HCT116 (cell line): ENCODE data around the gene CELF2. TPM values are rescaled to one million over a fixed set of nuclear protein-coding genes. Genes with fewer than 3 reads are reported as not detected.

Experiments
- ATAC-seq: fragments of 200-7000 bp; cut with Tn5 transposase; 2 replicates; pipeline ENCODE4 v1.9.1; 2020; ENCODE audit warnings: mild to moderate bottlenecking, moderate library complexity
- BruUV-seq: library from RNA; stranded (reverse); fragments of 400-500 nt; replicated peaks from 2 replicates; lab custom pipeline; 2021; lab: Mats Ljungman, UMichigan
- CTCF ChIA-PET: fragments of 300-600 bp; sonication (Branson Sonifier 250); formaldehyde crosslinking; loops from one replicate; lab custom pipeline; 2021; ENCODE audit warnings: antibody characterized with exemption; lab: Charles Lee
- POLR2A ChIA-PET: fragments of 300-600, 350-600 bp; sonication (Branson Sonifier 250); formaldehyde crosslinking; loops from one replicate; lab custom pipeline; 2021; ENCODE audit warnings: antibody characterized with exemption; lab: Charles Lee
- RAD21 ChIA-PET, 2 experiments: fragments of 300-600 bp; sonication (Branson Sonifier 250); formaldehyde crosslinking; loops; one replicate each; lab custom pipeline; 2023; ENCODE audit warnings: low total read pairs in 2 of 2; ENCODE audit not compliant: uncharacterized antibody in 2 of 2, unreplicated experiment in 2 of 2, low non-redundant PET in 1 of 2; lab: Charles Lee
- DNase-seq: peaks from one replicate; pipeline ENCODE4 v3.0.0-alpha.2; 2010; ENCODE audit warnings: low read depth, low spot score
- H2AFZ ChIP-seq: fragments of 200-600 bp; shearing (Covaris generic), sonication (generic); 2 replicates; pipeline ENCODE4 v1.6.1; 2017; ENCODE audit warnings: low read depth, mixed run types, mixed read lengths, antibody characterized with exemption, low read length; ENCODE audit not compliant: poor library complexity, severe bottlenecking
- H3K27ac ChIP-seq: 2 replicates; pipeline ENCODE4 v1.5.1; 2012; ENCODE audit warnings: low read depth, low read length
- H3K27me3 ChIP-seq: fragments of 200-600 bp; sonication (generic); 2 replicates; pipeline ENCODE4 v1.6.1; 2016; ENCODE audit warnings: mixed run types, low read length, mixed read lengths; ENCODE audit not compliant: insufficient read depth
- H3K36me3 ChIP-seq, 2 experiments: fragments of 200-500 bp in 1 of 2; fragments of 200-600 bp in 1 of 2; sonication (Bioruptor generic) in 1 of 2; sonication (generic) in 1 of 2; 2 replicates each; pipeline versions ENCODE4 v1.5.1 to v1.6.1; 2014 to 2016; ENCODE audit warnings: low read length in 2 of 2, inconsistent platforms in 1 of 2, mixed read lengths in 1 of 2, mixed run types in 1 of 2; ENCODE audit not compliant: insufficient read depth in 2 of 2, control insufficient read depth in 1 of 2
- H3K4me1 ChIP-seq, 2 experiments: fragments of 200-600 bp in 1 of 2; sonication (generic) in 1 of 2; 2 replicates each; pipeline versions ENCODE4 v1.5.1 to v1.6.1; 2012 to 2017; ENCODE audit warnings: low read length in 2 of 2, inconsistent platforms in 1 of 2, mild to moderate bottlenecking in 1 of 2, mixed read lengths in 1 of 2, mixed run types in 1 of 2, moderate library complexity in 1 of 2; ENCODE audit not compliant: insufficient read depth in 2 of 2, control insufficient read depth in 1 of 2
- H3K4me2 ChIP-seq: fragments of 200-600 bp; sonication (generic); 2 replicates; pipeline ENCODE4 v1.6.1; 2017; ENCODE audit warnings: mixed run types, low read length, mixed read lengths
- H3K4me3 ChIP-seq, 2 experiments: fragments of 200-600 bp in 1 of 2; sonication (generic) in 1 of 2; replicated peaks in 1 of 2; 2 replicates each; pipeline ENCODE4 v1.5.1; 2011 to 2016; ENCODE audit warnings: low read length in 2 of 2, control low read depth in 1 of 2, low read depth in 1 of 2, mild to moderate bottlenecking in 1 of 2, mixed read lengths in 1 of 2, mixed run types in 1 of 2
- H3K79me2 ChIP-seq: fragments of 200-600 bp; sonication (generic); 2 replicates; pipeline ENCODE4 v1.6.1; 2017; ENCODE audit warnings: mild to moderate bottlenecking, mixed run types, low read length, moderate library complexity, mixed read lengths; ENCODE audit not compliant: insufficient read depth
- H3K9ac ChIP-seq: fragments of 200-600 bp; sonication (generic); 2 replicates; pipeline ENCODE4 v1.6.1; 2016; ENCODE audit warnings: low read length, mixed read lengths
- H3K9me2 ChIP-seq: fragments of 200-600 bp; sonication (generic), shearing (Covaris generic); 2 replicates; pipeline ENCODE4 v1.6.1; 2017; ENCODE audit warnings: mixed run types, mild to moderate bottlenecking, moderate library complexity; ENCODE audit not compliant: insufficient read depth
- H3K9me3 ChIP-seq, 2 experiments: fragments of 200-500 bp in 1 of 2; fragments of 200-600 bp in 1 of 2; sonication (Bioruptor generic) in 1 of 2; sonication (generic) in 1 of 2; 2 replicates each; pipeline ENCODE4 v1.6.1; 2014 to 2017; ENCODE audit warnings: low read length in 2 of 2, mixed read lengths in 2 of 2, inconsistent platforms in 1 of 2, low read depth in 1 of 2, mild to moderate bottlenecking in 1 of 2, mixed run types in 1 of 2, moderate library complexity in 1 of 2; ENCODE audit not compliant: control insufficient read depth in 1 of 2, insufficient read depth in 1 of 2
- H4K20me1 ChIP-seq: fragments of 200-600 bp; sonication (generic), shearing (Covaris generic); 2 replicates; pipeline ENCODE4 v1.6.1; 2017; ENCODE audit warnings: mixed run types, mild to moderate bottlenecking, moderate library complexity; ENCODE audit not compliant: insufficient read depth
- CBX3 ChIP-seq: IDR thresholded peaks from 2 replicates; pipeline ENCODE4 v1.6.1; 2012; ENCODE audit warnings: low read depth
- FOSL1 ChIP-seq: IDR thresholded peaks from 2 replicates; pipeline ENCODE4 v1.6.1; 2012; ENCODE audit warnings: low read depth
- JUND ChIP-seq: IDR thresholded peaks from 2 replicates; pipeline ENCODE4 v1.6.1; 2012
- POLR2AphosphoS5 ChIP-seq: IDR thresholded peaks from 2 replicates; pipeline ENCODE4 v1.6.1; 2011; ENCODE audit warnings: mild to moderate bottlenecking, low read depth, low read length, moderate library complexity
- RAD21 ChIP-seq: IDR thresholded peaks from 2 replicates; pipeline ENCODE4 v1.6.1; 2012; ENCODE audit warnings: low read depth, mild to moderate bottlenecking
- SIN3A ChIP-seq: IDR thresholded peaks from 2 replicates; pipeline ENCODE4 v1.6.1; 2012; ENCODE audit warnings: low read depth
- SP1 ChIP-seq: IDR thresholded peaks from 2 replicates; pipeline ENCODE4 v1.6.1; 2012; ENCODE audit warnings: low read depth
- TCF7L2 ChIP-seq: IDR thresholded peaks from 2 replicates; pipeline ENCODE4 v1.7.0; 2011; ENCODE audit warnings: borderline replicate concordance, inconsistent platforms; ENCODE audit not compliant: insufficient read depth, insufficient read length; ENCODE audit errors: extremely low read depth
- intact Hi-C: fragments of 100-400 bp; cut with micrococcal nuclease; formaldehyde crosslinking; loops from 2 replicates; pipeline ENCODE4 v1.10.0; 2022
- total RNA-seq: library from RNA; stranded (reverse); gene quantifications from one replicate; pipeline ENCODE4 v1.2.1, GENCODE V29; 2021; ENCODE audit not compliant: unreplicated experiment
- TF ChIP-seq, protein P1 (sequence below): IDR thresholded peaks from 2 replicates; pipeline ENCODE4 v1.6.1; 2012

CELF2 gene
- total RNA-seq, 1 experiment from 2014 or later: 0.66 TPM

DNA sequence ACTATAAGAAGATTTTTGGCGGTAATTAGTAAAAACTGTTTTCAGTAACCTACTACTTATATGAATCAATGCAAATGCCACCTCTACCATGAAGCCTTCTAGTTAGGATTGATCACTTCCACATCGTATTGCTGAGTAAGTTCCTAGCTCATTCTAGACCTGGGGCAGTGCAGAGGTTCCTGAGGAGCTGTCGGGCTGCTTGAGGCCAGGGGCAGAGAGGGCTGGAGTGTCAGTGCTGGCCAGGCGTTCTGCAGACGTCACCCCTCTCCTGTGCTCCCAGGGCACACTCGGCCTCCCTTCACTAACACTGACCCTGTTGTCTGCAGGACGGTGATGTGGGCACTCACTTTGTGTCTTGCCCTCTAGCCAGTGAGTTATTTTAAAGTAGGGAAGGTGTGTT, 275.7 kb downstream of the CELF2 start:
- no peaks in the 10 kb centered on the region for H3K4me1 ChIP-seq
- no peak overlapping the region for H3K4me2 ChIP-seq
- no peak overlapping the region for H3K4me3 ChIP-seq
- RAD21 ChIA-PET: no interaction called here
- H3K27ac ChIP-seq: no peak overlapping the region
- H3K9ac ChIP-seq: no peak overlapping the region
- H3K79me2 ChIP-seq: no peaks in the 10 kb centered on the region
- DNase-seq: no peak
- intact Hi-C loops: no loop called here
- no peak for ATAC-seq
- H2AFZ ChIP-seq: no peak overlapping the region
- no peaks in the 10 kb centered on the region for H3K9me3 ChIP-seq
- 0 out of 2 replicates have a peak, but pooled peaks cover 4% of the 10 kb centered on the region for H3K27me3 ChIP-seq
- H3K36me3 ChIP-seq: no peaks in the 10 kb centered on the region
- TF ChIP-seq JUND (no peak), TCF7L2 (no peak)
- POLR2A ChIA-PET: no interaction called here
- no peaks in the 10 kb centered on the region for H3K9me2 ChIP-seq
- H4K20me1 ChIP-seq: no peaks in the 10 kb centered on the region
- BruUV-seq: no TSS peak
- CTCF ChIA-PET: no interaction called here

DNA sequence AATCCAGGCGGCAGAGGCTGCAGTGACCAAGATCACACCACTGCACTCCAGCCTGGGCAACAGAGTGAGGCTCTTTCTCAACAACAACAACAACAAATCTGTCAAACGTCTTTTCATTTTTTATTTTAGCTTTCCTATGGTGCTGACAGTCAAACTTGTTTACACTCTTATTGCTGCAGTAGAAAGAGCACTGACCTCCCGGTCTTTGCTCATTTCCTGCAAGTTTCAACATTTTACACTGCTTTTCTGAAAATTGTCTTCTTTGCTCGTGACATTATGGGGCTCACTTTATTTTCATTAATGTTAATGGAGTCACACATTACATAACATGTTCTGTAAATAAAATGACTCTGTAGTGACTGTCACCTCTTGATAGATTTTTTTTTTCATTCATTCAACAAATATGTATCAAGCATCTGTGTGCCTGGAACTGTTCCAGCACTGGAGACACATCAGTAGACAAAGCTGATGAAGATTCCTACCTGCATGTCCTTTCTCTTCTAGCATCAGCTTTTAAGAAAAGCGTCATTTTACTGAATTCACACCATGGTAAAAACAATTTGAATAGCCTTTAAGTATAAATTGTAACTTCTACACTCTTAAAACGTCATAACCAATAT, 277.3 kb downstream of the CELF2 start:
- H3K4me3 ChIP-seq: no peak overlapping the region
- H3K4me2 ChIP-seq: no peak overlapping the region
- ATAC-seq (no peak), DNase-seq (no peak)
- no TSS peak for BruUV-seq
- H3K27me3 ChIP-seq: 0 out of 2 replicates have a peak, but pooled peaks cover 4% of the 10 kb centered on the region
- ChIA-PET POLR2A (no interaction called here), CTCF (no interaction called here), RAD21 (no interaction called here)
- TF ChIP-seq RAD21 (no peak), CBX3 (no peak), FOSL1 (no peak), POLR2AphosphoS5 (no peak), JUND (no peak), SIN3A (no peak), SP1 (no peak)
- TF ChIP-seq, protein P1, sequence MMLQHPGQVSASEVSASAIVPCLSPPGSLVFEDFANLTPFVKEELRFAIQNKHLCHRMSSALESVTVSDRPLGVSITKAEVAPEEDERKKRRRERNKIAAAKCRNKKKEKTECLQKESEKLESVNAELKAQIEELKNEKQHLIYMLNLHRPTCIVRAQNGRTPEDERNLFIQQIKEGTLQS: no peak
- intact Hi-C loops: no loop called here
- no peaks in the 10 kb centered on the region for H3K36me3 ChIP-seq
- no peak overlapping the region for H3K27ac ChIP-seq
- H3K9me3 ChIP-seq: no peaks in the 10 kb centered on the region
- H3K9ac ChIP-seq: no peak overlapping the region
- no peaks in the 10 kb centered on the region for H4K20me1 ChIP-seq
- no peaks in the 10 kb centered on the region for H3K79me2 ChIP-seq
- no peaks in the 10 kb centered on the region for H3K9me2 ChIP-seq
- H3K4me1 ChIP-seq: no peaks in the 10 kb centered on the region
- no peak overlapping the region for H2AFZ ChIP-seq
